ENCODE measurements around the gene CHD8. TPM values are rescaled to one million over a fixed set of nuclear protein-coding genes. Genes with fewer than 3 reads are reported as not detected.

The CHD8 gene
- total and polyA plus RNA-seq, 2 of the 13 experiments (the other 11 are each of a cell fraction or from before 2014, with no cell fraction given): 35.1 to 79.6 TPM

DNA sequence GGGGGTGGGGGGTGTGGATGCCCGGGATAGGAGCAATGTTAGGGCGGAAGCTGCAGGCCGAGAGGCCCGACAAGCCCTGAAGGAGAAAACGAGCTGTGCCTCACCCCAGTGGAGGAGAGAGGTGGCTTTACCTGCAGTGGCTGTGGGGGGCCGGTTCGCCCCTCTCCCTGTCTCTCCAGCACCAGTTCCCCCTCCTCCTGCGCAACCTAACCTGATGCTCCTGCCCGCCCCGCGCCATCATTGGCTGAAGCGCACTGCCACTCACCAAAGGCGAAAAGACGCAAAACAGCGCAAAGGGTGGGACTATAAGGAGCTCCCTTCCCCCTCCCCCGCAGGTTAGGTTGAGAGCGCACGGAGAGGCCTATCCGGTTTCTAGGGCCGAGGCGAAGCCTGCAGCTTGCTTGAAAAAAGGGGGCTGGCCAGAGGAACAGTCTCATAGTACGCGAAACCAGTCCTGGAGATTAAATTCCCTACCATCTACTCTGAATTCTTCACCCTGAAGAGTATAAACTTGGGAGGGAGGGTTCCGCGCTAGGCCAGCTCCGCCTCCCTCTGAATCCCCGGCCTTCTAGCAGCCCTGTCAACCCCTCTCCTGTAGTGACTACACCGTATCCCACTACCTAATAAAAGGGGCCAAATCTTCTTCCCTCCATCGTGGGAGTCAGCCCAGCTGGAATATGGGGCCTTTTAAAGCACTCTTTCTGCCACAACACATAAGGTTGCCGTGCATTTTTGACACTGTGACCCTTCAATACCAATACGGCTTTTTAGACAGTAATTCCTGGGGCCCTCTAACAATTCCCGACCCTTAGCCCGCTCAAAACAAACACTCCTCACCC is 18.6 kb downstream of the CHD8 start (continued):
- TF ChIP-seq NFE2L1 (CRISPR knock-in tag; IDR thresholded peaks at IDR 0.05; ENCODE audit: borderline replicate concordance) (no peak), ZFP36 (IDR thresholded peaks at IDR 0.05; ENCODE audit: borderline replicate concordance, low read depth, low read length, partially characterized antibody) (no peak), ZNF12 (CRISPR knock-in tag; IDR thresholded peaks at IDR 0.05) (0 out of 2 replicates have a peak, but pooled peaks have one; percentile 75), ZNF30 (CRISPR knock-in tag; IDR thresholded peaks at IDR 0.05) (no peak), FOXA3 (CRISPR knock-in tag; IDR thresholded peaks at IDR 0.05) (peak; percentile 44; the same call in 1 of the 2 replicates), ZNF562 (CRISPR knock-in tag; IDR thresholded peaks at IDR 0.05; ENCODE audit: borderline replicate concordance) (no peak), ZNF816 (CRISPR knock-in tag; IDR thresholded peaks at IDR 0.05; ENCODE audit: borderline replicate concordance) (no peak), CC2D1A (CRISPR knock-in tag; IDR thresholded peaks at IDR 0.05) (peak; percentile 90; the same call in 1 of the 2 replicates), SAP130 (CRISPR knock-in tag; IDR thresholded peaks at IDR 0.05; ENCODE audit: low read depth) (peak; percentile 97), SP5 (CRISPR knock-in tag; IDR thresholded peaks at IDR 0.05; ENCODE audit: borderline replicate concordance, low read depth) (peak; percentile 71), ZSCAN31 (CRISPR knock-in tag; IDR thresholded peaks at IDR 0.05; ENCODE audit: low read depth) (peak; percentile 77), ARNT (IDR thresholded peaks at IDR 0.05) (no peak), HES4 (CRISPR knock-in tag; IDR thresholded peaks at IDR 0.05; ENCODE audit: borderline replicate concordance) (no peak), ZFAT (CRISPR knock-in tag; conservative IDR thresholded peaks at IDR 0.05) (no peak), ZFP37 (CRISPR knock-in tag; IDR thresholded peaks at IDR 0.05; ENCODE audit: borderline replicate concordance) (0 out of 2 replicates have a peak, but pooled peaks have one; percentile 92), ETV5 (CRISPR knock-in tag; IDR thresholded peaks at IDR 0.05; ENCODE audit: borderline replicate concordance) (peak; percentile 82; the same call in 1 of the 2 replicates), ZBTB7B (CRISPR knock-in tag; IDR thresholded peaks at IDR 0.05) (peak; percentile 88; the same call in 1 of the 2 replicates), MAF1 (CRISPR knock-in tag; IDR thresholded peaks at IDR 0.05; ENCODE audit: borderline replicate concordance) (peak; percentile 90; the same call in 1 of the 2 replicates)
- TF ChIP-seq, protein P1, sequence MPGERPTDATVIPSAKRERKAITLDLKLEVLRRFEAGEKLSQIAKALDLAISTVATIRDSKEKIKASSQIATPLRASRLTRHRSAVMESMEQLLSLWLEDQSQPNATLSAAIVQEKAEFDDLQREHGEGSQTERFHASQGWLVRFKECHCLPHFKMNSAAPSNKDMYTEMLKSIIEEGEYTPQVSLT (CRISPR knock-in tag; IDR thresholded peaks at IDR 0.05; ENCODE audit: borderline replicate concordance, low read depth): no peak
- TF ChIP-seq, protein P2, sequence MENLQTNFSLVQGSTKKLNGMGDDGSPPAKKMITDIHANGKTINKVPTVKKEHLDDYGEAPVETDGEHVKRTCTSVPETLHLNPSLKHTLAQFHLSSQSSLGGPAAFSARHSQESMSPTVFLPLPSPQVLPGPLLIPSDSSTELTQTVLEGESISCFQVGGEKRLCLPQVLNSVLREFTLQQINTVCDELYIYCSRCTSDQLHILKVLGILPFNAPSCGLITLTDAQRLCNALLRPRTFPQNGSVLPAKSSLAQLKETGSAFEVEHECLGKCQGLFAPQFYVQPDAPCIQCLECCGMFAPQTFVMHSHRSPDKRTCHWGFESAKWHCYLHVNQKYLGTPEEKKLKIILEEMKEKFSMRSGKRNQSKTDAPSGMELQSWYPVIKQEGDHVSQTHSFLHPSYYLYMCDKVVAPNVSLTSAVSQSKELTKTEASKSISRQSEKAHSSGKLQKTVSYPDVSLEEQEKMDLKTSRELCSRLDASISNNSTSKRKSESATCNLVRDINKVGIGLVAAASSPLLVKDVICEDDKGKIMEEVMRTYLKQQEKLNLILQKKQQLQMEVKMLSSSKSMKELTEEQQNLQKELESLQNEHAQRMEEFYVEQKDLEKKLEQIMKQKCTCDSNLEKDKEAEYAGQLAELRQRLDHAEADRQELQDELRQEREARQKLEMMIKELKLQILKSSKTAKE (CRISPR knock-in tag; IDR thresholded peaks at IDR 0.05; ENCODE audit: borderline replicate concordance): no peak
- TF ChIP-seq, protein P3, sequence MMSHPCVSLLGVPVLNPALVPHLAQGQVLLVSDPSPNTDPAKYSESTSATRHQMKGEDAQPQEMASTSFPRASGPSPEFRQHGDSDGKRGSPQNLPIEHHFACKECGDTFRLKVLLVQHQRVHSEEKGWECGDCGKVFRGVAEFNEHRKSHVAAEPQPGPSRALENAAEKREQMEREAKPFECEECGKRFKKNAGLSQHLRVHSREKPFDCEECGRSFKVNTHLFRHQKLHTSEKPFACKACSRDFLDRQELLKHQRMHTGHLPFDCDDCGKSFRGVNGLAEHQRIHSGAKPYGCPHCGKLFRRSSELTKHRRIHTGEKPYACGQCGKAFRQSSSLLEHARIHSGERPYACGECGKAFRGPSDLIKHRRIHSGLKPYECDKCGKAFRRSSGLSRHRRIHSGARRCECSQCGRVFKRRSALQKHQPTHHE (CRISPR knock-in tag; IDR thresholded peaks at IDR 0.05; ENCODE audit: borderline replicate concordance): no peak
- TF ChIP-seq, protein P4, sequence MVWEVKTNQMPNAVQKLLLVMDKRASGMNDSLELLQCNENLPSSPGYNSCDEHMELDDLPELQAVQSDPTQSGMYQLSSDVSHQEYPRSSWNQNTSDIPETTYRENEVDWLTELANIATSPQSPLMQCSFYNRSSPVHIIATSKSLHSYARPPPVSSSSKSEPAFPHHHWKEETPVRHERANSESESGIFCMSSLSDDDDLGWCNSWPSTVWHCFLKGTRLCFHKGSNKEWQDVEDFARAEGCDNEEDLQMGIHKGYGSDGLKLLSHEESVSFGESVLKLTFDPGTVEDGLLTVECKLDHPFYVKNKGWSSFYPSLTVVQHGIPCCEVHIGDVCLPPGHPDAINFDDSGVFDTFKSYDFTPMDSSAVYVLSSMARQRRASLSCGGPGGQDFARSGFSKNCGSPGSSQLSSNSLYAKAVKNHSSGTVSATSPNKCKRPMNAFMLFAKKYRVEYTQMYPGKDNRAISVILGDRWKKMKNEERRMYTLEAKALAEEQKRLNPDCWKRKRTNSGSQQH (CRISPR knock-in tag; IDR thresholded peaks at IDR 0.05; ENCODE audit: low read depth): peak; percentile 88; the same call in 1 of the 2 replicates
- TF ChIP-seq, protein P5, sequence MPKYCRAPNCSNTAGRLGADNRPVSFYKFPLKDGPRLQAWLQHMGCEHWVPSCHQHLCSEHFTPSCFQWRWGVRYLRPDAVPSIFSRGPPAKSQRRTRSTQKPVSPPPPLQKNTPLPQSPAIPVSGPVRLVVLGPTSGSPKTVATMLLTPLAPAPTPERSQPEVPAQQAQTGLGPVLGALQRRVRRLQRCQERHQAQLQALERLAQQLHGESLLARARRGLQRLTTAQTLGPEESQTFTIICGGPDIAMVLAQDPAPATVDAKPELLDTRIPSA (CRISPR knock-in tag; IDR thresholded peaks at IDR 0.05; ENCODE audit: borderline replicate concordance): no peak
